Neuron (in vitro differentiated cells): ENCODE measurements around the gene NCEH1.
"Not testable (repeated sequence)": the region's sequence is repeated elsewhere in the genome, so short reads cannot be mapped to it uniquely, and the experiment has no call there.

Experiments used
- H2AFZ ChIP-seq: one replicate; pipeline ENCODE4 v1.6.1; 2013; ENCODE audit warnings: low read depth, mild to moderate bottlenecking, inconsistent platforms, low read length, moderate library complexity
- H3K27me3 ChIP-seq: one replicate; pipeline ENCODE4 v1.6.1; 2013; ENCODE audit warnings: low read length; ENCODE audit not compliant: insufficient read depth
- H3K36me3 ChIP-seq: one replicate; pipeline ENCODE4 v1.6.1; 2013; ENCODE audit warnings: low read length; ENCODE audit not compliant: insufficient read depth
- H3K4me1 ChIP-seq: one replicate; pipeline ENCODE4 v1.6.1; 2013; ENCODE audit warnings: low read length; ENCODE audit not compliant: insufficient read depth
- H3K4me3 ChIP-seq: 2 replicates; pipeline ENCODE4 v1.5.1; 2013; ENCODE audit warnings: mild to moderate bottlenecking, low read length, moderate library complexity
- H3K9me3 ChIP-seq: one replicate; pipeline ENCODE4 v1.6.1; 2013; ENCODE audit warnings: low read length

The NCEH1 gene

DNA sequence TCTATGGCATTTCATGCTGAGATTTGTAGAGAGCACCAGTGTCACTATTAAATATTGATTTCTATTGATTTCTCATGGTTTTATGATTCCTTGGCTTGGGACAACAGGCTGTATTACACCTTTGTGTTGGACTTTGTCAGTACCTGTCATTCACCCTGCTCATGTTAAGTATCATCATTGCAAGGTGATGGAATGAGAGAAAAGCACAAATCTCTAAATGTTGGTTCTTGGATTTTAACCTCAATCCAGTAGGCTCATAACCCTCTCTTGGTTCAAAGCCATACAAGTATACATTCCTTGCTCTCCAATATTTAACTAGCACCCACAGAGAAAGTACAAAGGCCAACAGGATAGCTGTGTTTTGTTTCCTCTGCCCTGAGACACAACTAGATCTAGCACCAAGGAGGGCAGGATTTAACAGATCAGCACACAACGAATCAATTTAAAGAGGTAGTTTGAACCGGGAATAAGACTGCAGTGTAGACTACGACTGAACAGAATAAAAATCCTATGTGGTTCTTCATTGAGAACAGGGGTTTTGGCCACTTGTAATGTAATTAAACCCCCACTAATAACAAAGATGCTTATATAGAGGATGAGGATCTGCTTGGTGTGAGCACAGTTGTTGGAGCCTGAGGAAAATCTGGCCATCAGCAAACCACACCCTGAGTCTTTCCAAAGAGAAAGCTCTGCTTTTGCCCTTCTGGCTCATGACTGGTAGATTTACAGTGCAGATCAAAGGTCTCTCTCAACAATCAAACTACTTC lies 109.6 kb downstream of the NCEH1 start:
- H2AFZ ChIP-seq = no peak overlapping the region
- no peak overlapping the region for H3K4me3 ChIP-seq
- H3K36me3 ChIP-seq = no peaks in the 10 kb centered on the region
- no peaks in the 10 kb centered on the region for H3K9me3 ChIP-seq
- H3K4me1 ChIP-seq = no peaks in the 10 kb centered on the region
- H3K27me3 ChIP-seq = no peaks in the 10 kb centered on the region

DNA sequence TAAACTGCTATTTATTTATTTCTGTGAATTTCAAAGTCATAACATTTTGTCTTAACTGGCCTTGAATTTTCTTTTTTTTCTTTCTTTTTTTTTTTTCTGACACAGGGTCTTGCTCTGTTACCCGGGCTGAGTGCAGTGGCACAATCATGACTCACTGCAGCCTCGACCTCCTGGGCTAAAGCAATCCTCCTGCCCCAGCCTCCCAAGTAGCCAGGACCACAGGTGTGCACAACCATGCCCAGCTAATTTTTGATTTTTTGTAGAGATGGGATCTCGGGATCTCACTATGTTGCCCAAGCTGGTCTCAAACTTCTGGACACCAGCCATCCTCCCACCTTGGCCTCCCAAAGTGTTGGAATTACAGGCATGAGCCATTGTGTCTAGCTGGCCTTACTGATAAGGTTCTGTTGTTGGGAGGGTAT lies 110.2 kb downstream of the NCEH1 start:
- Histone ChIP-seq H3K36me3 (no peaks in the 10 kb centered on the region), H3K4me1 (no peaks in the 10 kb centered on the region), H3K9me3 (no peaks in the 10 kb centered on the region), H3K4me3 (no peak overlapping the region), H2AFZ (no peak overlapping the region), H3K27me3 (no peaks in the 10 kb centered on the region)

- no peaks in the 10 kb centered on the region for H3K9me3 ChIP-seq
- no peaks in the 10 kb centered on the region for H3K4me1 ChIP-seq
- H2AFZ ChIP-seq = no peak overlapping the region
- no peaks in the 10 kb centered on the region for H3K27me3 ChIP-seq
- H3K36me3 ChIP-seq = no peaks in the 10 kb centered on the region
- H3K4me3 ChIP-seq = no peak overlapping the region
Observed at GRCh38 chr3:172598904-172599303, 112.0 kb downstream of the NCEH1 start.

DNA sequence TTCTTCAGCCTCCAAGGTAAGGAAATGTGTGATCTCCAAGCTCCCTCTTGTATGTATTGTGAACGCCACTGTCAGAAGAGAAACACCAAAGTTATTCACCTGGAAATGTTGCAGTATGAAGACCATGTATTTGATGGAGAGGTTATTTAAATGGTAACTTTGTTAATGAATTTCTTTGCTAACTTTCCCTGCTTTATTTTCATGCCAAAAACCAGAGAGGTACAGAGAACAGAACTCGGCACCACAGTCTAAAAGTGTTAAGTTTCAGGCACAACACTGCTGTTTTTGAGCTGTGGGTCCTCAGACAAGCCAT lies 114.5 kb downstream of the NCEH1 start:
- Histone ChIP-seq H3K4me1 (no peaks in the 10 kb centered on the region), H3K4me3 (no peak overlapping the region), H2AFZ (no peak overlapping the region), H3K27me3 (no peaks in the 10 kb centered on the region), H3K9me3 (no peaks in the 10 kb centered on the region), H3K36me3 (no peaks in the 10 kb centered on the region)

GRCh38 chr3:172595664-172596393 lies 115.0 kb downstream of the NCEH1 start:
- no peak overlapping the region for H3K4me3 ChIP-seq
- no peaks in the 10 kb centered on the region for H3K27me3 ChIP-seq

GRCh38 chr3:172594900-172595663 lies 115.8 kb downstream of the NCEH1 start:
- H3K9me3 ChIP-seq, H3K4me3 ChIP-seq: not testable (repeated sequence)

More at GRCh38 chr3:172595664-172596393, 115.0 kb downstream of the NCEH1 start:
- H2AFZ ChIP-seq = no peak overlapping the region
- H3K36me3 ChIP-seq = no peaks in the 10 kb centered on the region
- no peaks in the 10 kb centered on the region for H3K9me3 ChIP-seq
- no peaks in the 10 kb centered on the region for H3K4me1 ChIP-seq

GRCh38 chr3:172592898-172593669 lies 117.8 kb downstream of the NCEH1 start:
- Histone ChIP-seq H3K27me3 (no peaks in the 10 kb centered on the region), H2AFZ (no peak overlapping the region), H3K4me1 (no peaks in the 10 kb centered on the region), H3K36me3 (no peaks in the 10 kb centered on the region), H3K9me3 (no peaks in the 10 kb centered on the region), H3K4me3 (no peak overlapping the region)

More at GRCh38 chr3:172594900-172595663, 115.8 kb downstream of the NCEH1 start:
- H3K27me3 ChIP-seq, H3K4me1 ChIP-seq, H2AFZ ChIP-seq, H3K36me3 ChIP-seq: not testable (repeated sequence)

DNA sequence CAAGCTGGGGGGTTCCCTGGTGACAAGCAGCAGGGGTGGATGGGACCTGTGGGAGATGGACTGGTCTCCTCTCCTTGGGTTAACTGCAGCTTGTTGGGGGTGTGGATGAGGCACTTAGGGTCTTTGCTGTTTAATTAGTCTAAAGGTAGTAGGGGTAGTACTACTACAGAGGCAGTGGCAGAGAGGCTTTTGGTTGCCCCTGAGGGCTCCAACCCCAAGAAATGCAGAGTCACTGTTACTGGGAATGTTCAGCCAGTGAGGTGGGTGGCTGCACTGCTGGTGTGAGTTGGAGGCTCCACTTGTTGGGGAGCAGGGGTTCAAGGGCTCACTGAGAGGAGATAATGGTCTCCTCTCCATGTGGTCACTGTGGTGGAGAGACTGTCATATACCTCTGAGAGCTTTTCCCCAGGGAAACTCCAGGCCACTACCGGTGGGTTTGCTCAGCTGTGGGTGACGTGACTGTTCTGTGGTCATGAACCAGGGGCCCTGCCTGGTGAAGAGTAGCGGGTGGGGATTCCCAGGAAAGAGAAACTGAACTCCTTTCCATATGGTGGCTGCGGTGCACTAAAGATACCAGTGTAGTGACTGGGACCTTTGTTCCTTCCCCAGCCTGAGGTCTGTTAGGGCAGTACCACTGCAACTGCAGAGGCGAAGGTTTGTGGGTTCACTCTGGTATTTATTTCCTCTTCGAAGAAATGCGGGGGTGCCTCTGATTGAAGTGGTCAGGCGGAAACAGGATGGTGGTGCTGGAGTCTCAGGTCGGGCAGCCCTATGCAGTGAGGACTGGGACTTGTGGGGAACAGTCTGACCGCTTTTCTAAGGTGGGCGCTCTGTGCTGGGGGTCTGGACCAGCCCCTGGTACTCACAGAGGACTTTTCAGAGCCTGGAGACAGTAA lies 118.7 kb downstream of the NCEH1 start:
- Histone ChIP-seq H3K4me1 (no peaks in the 10 kb centered on the region), H2AFZ (no peak overlapping the region), H3K9me3 (no peaks in the 10 kb centered on the region), H3K27me3 (no peaks in the 10 kb centered on the region), H3K4me3 (no peak overlapping the region), H3K36me3 (no peaks in the 10 kb centered on the region)

- Histone ChIP-seq H2AFZ (no peak overlapping the region), H3K4me1 (no peaks in the 10 kb centered on the region), H3K36me3 (no peaks in the 10 kb centered on the region), H3K9me3 (no peaks in the 10 kb centered on the region), H3K27me3 (no peaks in the 10 kb centered on the region), H3K4me3 (no peak overlapping the region)
Observed at GRCh38 chr3:172591125-172591605, 119.7 kb downstream of the NCEH1 start.

DNA sequence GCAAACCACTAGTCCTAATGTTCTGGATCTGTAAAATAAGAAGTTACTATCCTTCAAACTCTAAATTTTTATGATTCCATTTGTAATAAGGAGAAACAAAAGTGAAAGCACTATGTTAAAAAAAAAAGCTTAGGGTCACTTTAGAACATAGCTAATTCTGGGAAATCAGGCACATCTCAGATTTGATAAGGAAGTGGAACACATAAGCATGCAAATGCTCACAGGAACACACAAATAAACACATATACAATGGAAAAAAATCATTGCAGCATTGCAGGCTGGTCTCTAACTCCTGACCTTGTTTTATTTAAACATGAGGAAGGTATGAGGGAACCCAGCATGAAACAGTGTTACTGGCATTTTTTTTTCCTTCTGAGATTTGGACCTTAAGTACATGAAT lies 124.4 kb downstream of the NCEH1 start:
- Histone ChIP-seq H3K9me3 (no peaks in the 10 kb centered on the region), H3K4me3 (no peak overlapping the region), H2AFZ (no peak overlapping the region), H3K27me3 (no peaks in the 10 kb centered on the region), H3K36me3 (no peaks in the 10 kb centered on the region), H3K4me1 (no peaks in the 10 kb centered on the region)

DNA sequence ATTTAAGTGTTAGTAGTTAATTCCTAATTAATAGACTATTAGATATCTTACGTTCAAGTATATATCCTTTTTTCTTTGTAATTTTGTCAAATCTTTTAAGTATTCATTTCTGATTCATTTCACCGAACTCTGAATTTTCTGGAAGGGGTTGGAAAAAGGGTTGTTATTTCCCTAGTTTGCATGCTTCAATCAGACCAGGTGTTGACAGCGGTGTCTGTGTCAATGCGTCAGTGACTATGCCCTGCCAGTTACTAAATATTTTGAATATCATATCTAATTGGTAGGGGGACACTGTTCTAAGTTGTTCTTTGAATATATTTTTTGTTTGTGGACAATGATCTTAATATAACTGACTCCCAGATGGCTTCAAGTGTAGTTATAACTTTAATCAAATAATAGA lies 124.9 kb downstream of the NCEH1 start:
- no peaks in the 10 kb centered on the region for H3K36me3 ChIP-seq
- H2AFZ ChIP-seq = no peak overlapping the region
- H3K4me3 ChIP-seq = no peak overlapping the region

GRCh38 chr3:172582712-172583111 lies 128.2 kb downstream of the NCEH1 start:
- no peak overlapping the region for H2AFZ ChIP-seq
- H3K36me3 ChIP-seq = no peaks in the 10 kb centered on the region
- H3K4me3 ChIP-seq = no peak overlapping the region
- no peaks in the 10 kb centered on the region for H3K9me3 ChIP-seq
- no peaks in the 10 kb centered on the region for H3K27me3 ChIP-seq
- H3K4me1 ChIP-seq = no peaks in the 10 kb centered on the region

More for the DNA sequence above, 124.9 kb downstream of the NCEH1 start:
- H3K9me3 ChIP-seq = no peaks in the 10 kb centered on the region
- H3K4me1 ChIP-seq = no peaks in the 10 kb centered on the region
- no peaks in the 10 kb centered on the region for H3K27me3 ChIP-seq
